Progenitor cell of endocrine pancreas (in vitro differentiated cells): Measurements from ENCODE around the gene FGFBP1. TPM values are rescaled to one million over a fixed set of nuclear protein-coding genes. Genes with fewer than 3 reads are reported as not detected.

Experiments
- DNase-seq: peaks from one replicate; pipeline ENCODE4 v3.0.0; 2021; ENCODE audit warnings: low spot score; ENCODE audit not compliant: unreplicated experiment
- H3K27ac Mint-ChIP-seq: 2 replicates; pipeline ENCODE4 v1.8.0; 2021; ENCODE audit warnings: mild to moderate bottlenecking, moderate library complexity, mixed read lengths
- H3K27me3 Mint-ChIP-seq: 2 replicates; pipeline ENCODE4 v1.8.0; 2021; ENCODE audit warnings: mixed read lengths
- H3K36me3 Mint-ChIP-seq: 2 replicates; pipeline ENCODE4 v1.8.0; 2022; ENCODE audit warnings: mixed read lengths; ENCODE audit not compliant: insufficient read depth
- H3K4me1 Mint-ChIP-seq: 2 replicates; pipeline ENCODE4 v1.8.0; 2021; ENCODE audit warnings: low read depth, mixed read lengths
- H3K4me3 Mint-ChIP-seq: 2 replicates; pipeline ENCODE4 v1.8.0; 2021; ENCODE audit warnings: low read depth, mild to moderate bottlenecking, moderate library complexity, mixed read lengths
- H3K9me3 Mint-ChIP-seq: 2 replicates; pipeline ENCODE4 v1.8.0; 2021; ENCODE audit warnings: low read depth, mixed read lengths
- CTCF ChIP-seq: fragments of 200-600 bp; sonication (generic); IDR thresholded peaks from one replicate; pipeline ENCODE4 v1.5.0; 2021; ENCODE audit warnings: antibody characterized with exemption, mild to moderate bottlenecking; ENCODE audit not compliant: unreplicated experiment
- long read RNA-seq: library from polyadenylated mRNA; unstranded; transcript quantifications from one replicate; pipeline ENCODE4 v2.0.0, GENCODE V29; 2020
- total RNA-seq: library from RNA; stranded (reverse); gene quantifications from 2 replicates; pipeline ENCODE4 v1.2.1, GENCODE V29; 2021

Gene FGFBP1
- total RNA-seq = not detected in 2 replicates
- long read RNA-seq = 0 reads

GRCh38 chr4:15938640-15939039 lies at the start of gene FGFBP1:
TSS of gene FGFBP1 (minus strand) at chr4:15938740. CDS start at chr4:15936632, 2,108 bp downstream.
- Mint-ChIP-seq H3K4me1 (no peaks in the 10 kb centered on the region), H3K27me3 (peaks cover 7% of the 10 kb centered on the region), H3K36me3 (no peaks in the 10 kb centered on the region), H3K4me3 (no peak within 1 kb of the TSS), H3K27ac (no peak within 1 kb of the TSS), H3K9me3 (no peaks in the 10 kb centered on the region)
- TF ChIP-seq CTCF = no peak
- DNase-seq = no peak

- DNase-seq = no peak
- Mint-ChIP-seq H3K4me1 (peaks cover 7% of the 10 kb centered on the region), H3K27me3 (no peaks in the 10 kb centered on the region), H3K36me3 (peaks cover 41% of the 10 kb centered on the region), H3K9me3 (no peaks in the 10 kb centered on the region), H3K4me3 (no peak overlapping the region), H3K27ac (no peak overlapping the region)
- no peak for TF ChIP-seq CTCF
Observed at GRCh38 chr4:15988222-15988621, 49.7 kb upstream of the FGFBP1 start.

DNA sequence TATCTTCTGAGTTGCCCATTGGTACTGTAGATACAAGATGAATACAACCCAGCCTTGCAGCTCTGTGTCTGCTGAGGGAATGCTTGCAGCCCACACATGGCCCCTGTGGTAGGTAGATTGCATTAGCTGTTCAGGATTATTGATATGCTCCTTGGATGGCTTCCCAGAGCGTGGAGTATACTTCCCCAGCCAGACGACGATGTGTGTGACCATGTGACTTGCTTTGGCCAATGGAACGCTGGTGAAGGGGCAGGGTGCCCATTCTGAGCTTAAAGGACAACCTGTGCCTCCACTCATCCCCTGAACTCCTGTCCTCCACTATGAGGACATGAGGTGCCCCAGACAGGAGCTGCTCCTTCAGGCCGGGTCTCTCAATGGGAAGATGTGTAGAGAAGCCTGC lies 48.4 kb upstream of the FGFBP1 start:
- H3K4me1 Mint-ChIP-seq = peaks cover 7% of the 10 kb centered on the region
- no peak for DNase-seq
- H3K36me3 Mint-ChIP-seq = peaks cover 51% of the 10 kb centered on the region

GRCh38 chr4:15983610-15984009 lies 45.1 kb upstream of the FGFBP1 start:
- Mint-ChIP-seq H3K27ac (no peak overlapping the region), H3K4me3 (no peak overlapping the region), H3K4me1 (peaks cover 2% of the 10 kb centered on the region), H3K27me3 (no peaks in the 10 kb centered on the region), H3K36me3 (peaks cover 45% of the 10 kb centered on the region), H3K9me3 (no peaks in the 10 kb centered on the region)
- no peak for TF ChIP-seq CTCF
- DNase-seq = no peak

More for the DNA sequence above, 48.4 kb upstream of the FGFBP1 start:
- TF ChIP-seq CTCF = no peak
- H3K27me3 Mint-ChIP-seq = no peaks in the 10 kb centered on the region
- H3K9me3 Mint-ChIP-seq = no peaks in the 10 kb centered on the region
- no peak overlapping the region for H3K27ac Mint-ChIP-seq
- H3K4me3 Mint-ChIP-seq = no peak overlapping the region

DNA sequence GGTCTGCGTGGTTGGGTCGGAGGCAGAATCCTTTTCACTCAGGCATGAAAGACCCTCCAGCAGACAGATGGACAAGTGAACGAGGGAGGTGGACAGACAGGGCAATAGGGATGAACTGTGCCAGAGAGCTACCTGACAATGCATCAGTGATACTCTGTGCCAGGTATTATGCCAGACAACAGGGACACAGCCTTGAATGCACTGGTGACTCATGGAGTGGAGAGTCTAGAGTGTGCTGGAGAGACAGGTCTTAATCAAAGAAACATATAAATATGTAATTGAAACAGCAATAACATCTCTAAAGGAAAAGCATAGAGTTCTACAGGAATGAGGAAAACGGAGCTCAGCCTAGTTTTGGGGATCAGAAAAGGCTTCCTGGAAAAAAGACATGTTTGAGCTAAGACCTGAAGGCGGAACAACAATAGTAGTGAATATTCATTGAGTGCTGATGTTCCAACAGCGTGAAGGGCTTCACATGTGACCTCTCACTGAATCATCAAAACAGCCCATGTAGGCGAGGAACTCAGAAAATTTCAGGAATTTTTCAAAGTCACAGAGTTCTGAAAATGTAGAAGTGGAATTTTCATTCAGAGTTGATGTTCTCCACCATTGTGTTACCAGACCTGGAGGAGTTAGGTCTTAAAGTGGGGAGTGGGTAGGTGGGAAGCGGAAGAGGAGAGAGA lies 44.4 kb upstream of the FGFBP1 start:
- Mint-ChIP-seq H3K4me3 (no peak overlapping the region), H3K36me3 (peaks cover 46% of the 10 kb centered on the region), H3K27ac (no peak overlapping the region), H3K27me3 (no peaks in the 10 kb centered on the region), H3K4me1 (no peaks in the 10 kb centered on the region), H3K9me3 (no peaks in the 10 kb centered on the region)
- no peak for DNase-seq
- TF ChIP-seq CTCF = no peak
